ENCODE data around the gene CEACAM3.

The CEACAM3 gene

DNA sequence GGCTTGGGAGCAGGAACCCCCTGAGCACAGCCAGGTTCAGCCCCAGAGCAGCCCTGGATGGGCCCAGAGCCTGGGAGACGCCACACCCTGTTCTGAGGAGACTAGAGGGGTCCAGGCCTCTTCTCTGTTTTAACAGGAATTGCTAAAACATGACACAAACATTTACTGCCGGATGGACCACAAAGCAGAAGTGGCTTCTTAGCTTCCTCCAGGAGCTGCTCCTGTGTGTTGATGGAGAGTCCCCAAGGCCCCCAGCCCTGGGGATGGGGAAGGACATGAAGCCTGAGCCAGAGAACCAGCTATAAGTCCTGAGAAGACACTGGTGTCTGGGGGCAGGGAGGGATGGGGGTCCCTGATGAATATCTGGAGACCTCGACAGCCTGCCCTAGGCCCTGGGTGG, 14.6 kb downstream of the CEACAM3 start:
- no peaks in the 10 kb centered on the region for H4K20me1 ChIP-seq (ENCODE audit: low read depth, low read length)
- no peak overlapping the region for H3K27ac ChIP-seq (ENCODE audit: low read depth, low read length)
- TF ChIP-seq EZH2phosphoT487 (conservative IDR thresholded peaks at IDR 0.05; ENCODE audit: low read length): no peak
- TF ChIP-seq, protein P1, sequence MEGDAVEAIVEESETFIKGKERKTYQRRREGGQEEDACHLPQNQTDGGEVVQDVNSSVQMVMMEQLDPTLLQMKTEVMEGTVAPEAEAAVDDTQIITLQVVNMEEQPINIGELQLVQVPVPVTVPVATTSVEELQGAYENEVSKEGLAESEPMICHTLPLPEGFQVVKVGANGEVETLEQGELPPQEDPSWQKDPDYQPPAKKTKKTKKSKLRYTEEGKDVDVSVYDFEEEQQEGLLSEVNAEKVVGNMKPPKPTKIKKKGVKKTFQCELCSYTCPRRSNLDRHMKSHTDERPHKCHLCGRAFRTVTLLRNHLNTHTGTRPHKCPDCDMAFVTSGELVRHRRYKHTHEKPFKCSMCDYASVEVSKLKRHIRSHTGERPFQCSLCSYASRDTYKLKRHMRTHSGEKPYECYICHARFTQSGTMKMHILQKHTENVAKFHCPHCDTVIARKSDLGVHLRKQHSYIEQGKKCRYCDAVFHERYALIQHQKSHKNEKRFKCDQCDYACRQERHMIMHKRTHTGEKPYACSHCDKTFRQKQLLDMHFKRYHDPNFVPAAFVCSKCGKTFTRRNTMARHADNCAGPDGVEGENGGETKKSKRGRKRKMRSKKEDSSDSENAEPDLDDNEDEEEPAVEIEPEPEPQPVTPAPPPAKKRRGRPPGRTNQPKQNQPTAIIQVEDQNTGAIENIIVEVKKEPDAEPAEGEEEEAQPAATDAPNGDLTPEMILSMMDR (IDR thresholded peaks at IDR 0.05; ENCODE audit: insufficient read depth, low read length, poor library complexity, severe bottlenecking): no peak
- no peaks in the 10 kb centered on the region for H3K9me3 ChIP-seq (ENCODE audit: insufficient read depth, low read length)
- H3K27me3 ChIP-seq (ENCODE audit: low read length): no peaks in the 10 kb centered on the region
- no peak overlapping the region for H2AFZ ChIP-seq (ENCODE audit: low read depth, low read length, severe bottlenecking)
- H3K4me3 ChIP-seq (ENCODE audit: insufficient read depth, low read length, poor library complexity, severe bottlenecking): no peak overlapping the region
- H3K9me2 ChIP-seq (replicated peaks; ENCODE audit: insufficient read depth, low read length): no peaks in the 10 kb centered on the region
- H3K9ac ChIP-seq (ENCODE audit: low read length): no peak overlapping the region
- no peaks in the 10 kb centered on the region for H3K36me3 ChIP-seq (ENCODE audit: low read length)
- no peaks in the 10 kb centered on the region for H3K79me2 ChIP-seq (ENCODE audit: insufficient read depth, low read length)
- H3F3A ChIP-seq (ENCODE audit: insufficient read depth): no peaks in the 10 kb centered on the region
- H3K4me2 ChIP-seq (ENCODE audit: low read depth, low read length, poor library complexity, severe bottlenecking): no peak overlapping the region

DNA sequence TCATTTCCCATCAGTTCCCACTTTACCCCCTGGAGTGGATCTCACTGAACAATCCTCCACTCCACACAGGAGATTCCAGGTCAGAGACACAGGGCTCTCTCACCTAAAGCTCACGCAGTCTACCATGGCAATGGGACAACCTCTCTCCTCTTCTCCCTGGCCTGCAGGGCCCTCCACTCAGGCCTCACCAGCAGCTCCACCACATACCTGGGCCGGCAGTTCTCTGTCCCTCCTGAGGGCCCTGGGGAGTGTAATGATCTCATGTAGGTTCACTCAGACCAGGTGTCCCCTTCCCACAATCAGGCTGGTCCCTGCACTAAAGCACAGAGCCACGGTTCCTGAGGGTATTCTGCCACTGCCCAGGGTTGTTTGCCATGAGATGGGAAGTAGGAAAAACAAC, 15.6 kb downstream of the CEACAM3 start:
- H3K9me3 ChIP-seq (ENCODE audit: insufficient read depth, low read length): no peaks in the 10 kb centered on the region

DNA sequence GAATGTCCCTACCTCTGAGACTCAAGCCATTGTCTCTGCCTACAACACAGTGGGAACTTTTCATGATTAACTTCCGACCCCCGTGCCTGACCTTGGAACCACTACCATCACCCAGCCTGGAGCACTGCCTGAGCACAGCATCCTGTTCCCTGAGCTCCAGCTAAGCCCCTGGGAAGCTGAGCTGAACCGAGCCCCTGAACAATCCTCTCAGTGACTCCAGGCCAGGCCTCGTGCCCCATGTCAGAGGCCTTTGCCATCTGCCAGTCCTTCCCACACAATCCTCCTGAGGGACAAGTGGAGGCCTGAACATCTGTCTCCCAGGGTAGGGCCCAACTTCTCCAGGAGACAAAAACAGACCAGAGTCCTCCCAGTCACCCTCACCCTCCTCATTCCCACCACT, 17.5 kb downstream of the CEACAM3 start:
- Histone ChIP-seq H3K27me3 (ENCODE audit: low read length) (no peaks in the 10 kb centered on the region; the same call in 1 of the 2 replicates), H3K9me2 (replicated peaks; ENCODE audit: insufficient read depth, low read length) (no peaks in the 10 kb centered on the region), H2AFZ (ENCODE audit: low read depth, low read length, severe bottlenecking) (no peak overlapping the region), H3K9ac (ENCODE audit: low read length) (no peak overlapping the region), H3K4me2 (ENCODE audit: low read depth, low read length, poor library complexity, severe bottlenecking) (no peak overlapping the region), H3K4me3 (ENCODE audit: insufficient read depth, low read length, poor library complexity, severe bottlenecking) (no peak overlapping the region), H4K20me1 (ENCODE audit: low read depth, low read length) (no peaks in the 10 kb centered on the region), H3K9me3 (ENCODE audit: insufficient read depth, low read length) (no peaks in the 10 kb centered on the region), H3K36me3 (ENCODE audit: low read length) (no peaks in the 10 kb centered on the region), H3K27ac (ENCODE audit: low read depth, low read length) (no peak overlapping the region), H3F3A (ENCODE audit: insufficient read depth) (no peaks in the 10 kb centered on the region), H3K79me2 (ENCODE audit: insufficient read depth, low read length) (no peaks in the 10 kb centered on the region)
- TF ChIP-seq, protein P1 (IDR thresholded peaks at IDR 0.05; ENCODE audit: insufficient read depth, low read length, poor library complexity, severe bottlenecking): no peak
- TF ChIP-seq EZH2phosphoT487 (conservative IDR thresholded peaks at IDR 0.05; ENCODE audit: low read length): no peak

More for the DNA sequence above, 15.6 kb downstream of the CEACAM3 start:
- TF ChIP-seq EZH2phosphoT487 (conservative IDR thresholded peaks at IDR 0.05; ENCODE audit: low read length): no peak
- TF ChIP-seq, protein P1 (IDR thresholded peaks at IDR 0.05; ENCODE audit: insufficient read depth, low read length, poor library complexity, severe bottlenecking): no peak
- no peaks in the 10 kb centered on the region for H3K9me2 ChIP-seq (replicated peaks; ENCODE audit: insufficient read depth, low read length)
- H3K79me2 ChIP-seq (ENCODE audit: insufficient read depth, low read length): no peaks in the 10 kb centered on the region
- no peak overlapping the region for H3K27ac ChIP-seq (ENCODE audit: low read depth, low read length)
- no peak overlapping the region for H3K4me2 ChIP-seq (ENCODE audit: low read depth, low read length, poor library complexity, severe bottlenecking)
- no peaks in the 10 kb centered on the region for H3K36me3 ChIP-seq (ENCODE audit: low read length)
- H3K9ac ChIP-seq (ENCODE audit: low read length): no peak overlapping the region
- H3F3A ChIP-seq (ENCODE audit: insufficient read depth): no peaks in the 10 kb centered on the region
- H2AFZ ChIP-seq (ENCODE audit: low read depth, low read length, severe bottlenecking): no peak overlapping the region
- H3K27me3 ChIP-seq (ENCODE audit: low read length): no peaks in the 10 kb centered on the region
- H3K4me3 ChIP-seq (ENCODE audit: insufficient read depth, low read length, poor library complexity, severe bottlenecking): no peak overlapping the region
- H4K20me1 ChIP-seq (ENCODE audit: low read depth, low read length): no peaks in the 10 kb centered on the region

Data from SU-DHL-6 (cell line).